GM19438 (cell line): ENCODE measurements around the gene XXYLT1.

Experiments used
- ATAC-seq: cut with Tn5 transposase; IDR thresholded peaks from one replicate; pipeline ENCODE4 v1.9.1; 2021; ENCODE audit warnings: low read depth; ENCODE audit not compliant: unreplicated experiment

XXYLT1 gene

DNA sequence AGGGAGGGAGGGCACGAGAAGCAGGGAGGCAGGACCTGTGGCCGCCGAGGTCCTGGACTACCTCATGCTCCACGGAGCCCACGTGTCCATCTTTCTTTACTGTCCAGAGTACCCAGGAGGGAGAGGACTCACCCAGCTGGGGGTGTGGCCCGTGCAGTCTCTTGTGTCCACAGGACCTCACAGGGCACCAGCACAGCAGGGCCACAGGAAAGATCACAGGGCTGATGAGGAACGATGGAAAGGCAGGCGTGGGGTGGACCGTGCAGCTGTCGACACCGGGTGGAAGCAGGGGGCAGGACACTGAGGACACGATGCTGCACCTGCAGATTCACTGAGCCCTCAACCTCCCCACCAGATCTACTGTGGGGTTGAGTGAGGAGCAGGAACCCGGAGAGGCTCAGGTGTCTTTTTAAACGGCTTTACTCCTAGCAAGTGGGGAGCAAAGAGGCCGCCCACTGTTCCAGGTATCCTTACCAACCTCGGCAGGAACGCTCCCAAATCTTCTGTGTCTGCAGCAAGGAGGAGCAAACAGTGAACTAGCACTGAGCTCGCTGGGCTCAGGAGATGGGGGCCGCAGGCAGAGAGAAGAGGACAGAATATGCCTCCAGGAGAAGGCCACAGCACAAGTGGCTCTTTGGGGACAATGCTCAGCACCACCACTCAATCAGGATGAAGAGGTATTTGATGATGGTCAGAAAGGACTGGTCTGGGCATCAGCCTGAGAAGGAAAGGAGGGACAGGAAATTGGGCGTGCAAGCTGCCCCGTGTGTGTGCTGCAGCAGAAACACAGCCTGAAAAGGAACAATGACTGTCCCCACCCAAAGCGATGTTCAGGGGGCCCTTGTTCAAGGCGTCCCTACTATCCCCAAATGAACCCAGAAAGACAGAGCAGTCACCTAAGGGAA, 198.8 kb downstream of the XXYLT1 start:
- ATAC-seq = no peak

DNA sequence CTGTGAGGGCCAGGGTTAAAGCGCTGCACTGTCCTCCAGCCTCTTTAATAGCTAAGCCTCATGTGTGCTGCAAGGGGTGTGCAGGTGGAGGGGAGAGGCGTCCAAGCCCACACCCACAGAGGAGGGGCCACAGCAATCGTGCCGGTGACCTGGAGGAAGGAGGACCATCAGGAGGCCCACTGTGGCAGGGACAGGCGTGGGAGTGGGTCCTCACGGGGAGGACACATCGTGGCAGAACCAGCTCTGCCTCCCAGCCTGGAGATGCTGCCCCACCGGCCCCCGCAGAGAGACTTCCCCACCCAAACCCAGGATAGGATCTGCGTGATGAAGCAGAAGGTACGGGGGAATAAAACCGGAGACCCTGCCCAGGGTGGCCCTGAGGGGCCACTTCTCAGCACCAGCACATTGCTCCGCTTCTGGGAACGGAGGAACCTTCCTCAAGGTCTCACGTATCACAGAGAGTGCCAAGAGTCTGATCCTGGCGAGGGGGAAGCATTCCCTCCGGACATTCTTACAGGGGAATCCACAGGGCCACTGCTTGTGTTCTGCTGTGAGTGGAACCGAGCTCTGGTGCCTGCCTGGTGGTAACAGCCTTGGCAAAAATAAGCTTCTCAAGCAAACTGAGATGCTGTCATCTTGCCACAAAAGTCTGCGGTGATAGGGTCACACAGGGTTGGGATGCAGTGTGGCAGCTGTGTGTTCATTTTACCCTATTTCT, 199.8 kb downstream of the XXYLT1 start:
- ATAC-seq = no peak

DNA sequence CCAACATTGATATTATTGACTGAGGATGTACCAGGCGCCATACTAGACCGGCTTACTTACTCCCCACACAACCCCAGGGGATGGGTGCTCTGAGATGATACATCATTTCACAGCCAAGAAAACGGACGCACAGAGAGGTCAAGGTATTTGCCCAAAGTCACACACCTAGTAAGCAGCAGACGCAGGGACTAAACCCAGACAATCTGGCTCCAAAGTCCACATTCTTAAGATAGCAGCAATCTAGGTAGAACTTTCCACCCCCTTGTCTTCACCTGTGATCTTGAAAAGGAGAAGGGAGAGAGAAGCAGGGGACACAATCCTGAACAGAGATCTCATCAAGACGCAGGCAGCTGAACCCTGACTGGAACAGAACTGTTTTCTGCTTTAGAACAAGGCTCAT, 200.6 kb downstream of the XXYLT1 start:
- ATAC-seq = no peak

DNA sequence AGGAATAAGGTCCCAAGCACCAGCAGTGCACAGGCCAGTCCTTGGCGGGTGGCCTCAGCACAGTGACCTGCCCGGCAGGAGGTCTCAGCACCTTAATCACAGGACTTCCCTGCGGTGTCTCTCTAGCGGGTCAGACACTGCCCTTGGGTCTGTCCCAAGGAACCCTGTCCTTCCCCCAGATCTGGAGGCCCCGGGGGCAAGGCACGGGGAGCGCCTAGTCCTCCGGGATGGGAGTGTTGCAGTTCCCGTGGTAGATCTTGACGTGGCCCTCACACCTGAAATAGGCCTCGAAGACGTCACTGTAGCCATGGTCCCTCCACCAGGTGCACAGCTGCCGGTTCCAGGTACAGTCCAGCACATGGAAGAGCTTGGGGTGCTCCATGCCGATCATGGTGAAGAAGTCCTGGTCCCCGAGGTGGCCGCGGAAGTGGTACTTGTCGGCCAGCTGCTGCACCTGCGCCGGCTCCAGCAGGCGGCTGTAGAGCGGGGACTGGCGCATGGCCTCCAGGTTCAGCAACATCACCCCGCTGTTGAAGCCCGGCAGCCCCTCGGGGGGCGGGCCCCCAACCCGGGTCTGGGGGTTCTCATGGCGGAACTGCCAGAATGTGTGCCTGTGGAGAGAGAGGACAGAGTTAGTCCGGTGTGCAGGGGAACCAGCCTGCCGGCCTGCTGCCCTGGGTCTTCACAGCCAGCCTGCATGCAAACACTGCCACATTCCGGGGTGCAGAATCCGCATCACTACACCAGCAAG, 201.3 kb downstream of the XXYLT1 start:
- no peak for ATAC-seq

DNA sequence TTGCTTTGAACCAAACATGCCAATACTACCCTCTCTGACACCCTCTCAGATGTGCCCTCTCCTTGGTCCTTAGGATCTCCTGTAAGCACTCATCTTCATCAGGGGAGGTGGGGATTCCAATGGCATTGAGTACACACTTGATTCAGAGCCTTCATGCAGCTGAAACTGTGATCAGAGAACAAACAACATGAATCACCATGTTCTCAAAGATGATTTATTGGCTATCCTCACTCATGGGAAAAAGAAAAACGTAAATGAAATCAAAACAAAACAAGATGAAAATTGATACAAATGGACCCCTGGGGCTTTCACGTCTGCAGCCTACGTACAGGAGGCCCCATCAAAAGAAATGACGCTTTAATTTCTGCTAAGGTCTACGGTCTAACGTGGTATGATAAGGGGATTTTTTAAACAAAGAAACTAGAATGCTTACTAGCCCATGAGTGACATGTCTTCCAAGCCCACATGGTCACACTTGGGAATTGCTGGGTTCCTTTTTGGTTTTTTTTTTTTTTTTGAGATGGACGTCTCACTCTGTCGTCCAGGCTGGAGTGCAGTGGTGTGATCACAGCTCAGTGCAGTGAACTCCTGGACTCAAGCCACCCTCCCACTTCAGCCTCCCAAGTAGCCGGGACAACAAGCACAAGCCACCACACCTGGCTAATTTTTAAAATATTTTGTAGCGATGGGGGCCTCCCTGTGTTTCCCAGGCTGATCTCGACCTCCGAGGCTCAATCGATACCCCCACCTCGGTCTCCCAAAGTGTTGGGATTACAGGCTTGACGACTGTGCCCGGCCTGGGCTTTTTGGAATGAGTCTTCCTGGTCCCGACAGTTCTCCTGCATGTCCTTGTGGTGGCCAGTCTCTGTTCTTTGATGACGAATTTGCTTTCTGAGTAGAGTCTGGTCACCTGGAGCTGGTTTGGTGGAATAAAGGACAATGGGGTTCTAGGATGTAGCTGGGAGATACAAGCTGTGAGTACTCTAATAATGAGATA, 202.6 kb downstream of the XXYLT1 start:
- ATAC-seq = no peak

DNA sequence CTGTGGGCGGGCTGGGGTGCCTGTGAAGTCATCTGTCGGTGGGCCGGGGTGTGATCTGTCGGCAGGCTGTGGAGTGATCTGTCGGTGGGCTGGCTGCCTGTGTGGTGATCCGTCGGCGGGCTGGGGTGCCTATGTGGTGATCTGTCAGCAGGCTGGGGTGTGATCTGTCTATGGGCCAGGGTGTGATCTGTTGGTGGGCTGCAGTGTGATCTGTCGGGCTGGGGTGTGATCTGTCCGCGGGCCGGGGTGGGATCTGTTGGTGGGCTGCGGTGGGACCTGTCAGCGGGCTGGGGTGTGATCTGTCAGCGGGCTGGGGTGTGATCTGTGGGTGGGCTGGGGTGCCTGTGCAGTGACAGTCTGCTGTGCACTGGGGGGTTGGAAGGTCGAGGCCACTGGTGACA, 204.5 kb downstream of the XXYLT1 start:
- no peak for ATAC-seq

DNA sequence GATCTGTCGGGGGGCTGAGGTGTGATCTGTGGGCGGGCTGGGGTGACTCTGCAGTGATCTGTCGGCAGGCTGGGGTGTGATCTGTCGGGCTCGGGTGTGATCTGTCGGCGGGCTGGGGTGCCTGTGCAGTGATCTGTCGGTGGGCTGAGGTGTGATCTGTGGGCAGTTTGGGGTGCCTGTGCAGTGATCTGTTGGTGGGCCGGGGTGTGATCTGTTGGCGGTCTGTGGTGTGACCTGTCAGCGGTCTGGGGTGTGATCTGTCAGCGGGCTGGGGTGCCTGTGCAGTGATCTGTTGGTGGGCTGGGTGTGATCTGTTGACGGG, 205.1 kb downstream of the XXYLT1 start:
- no peak for ATAC-seq

DNA sequence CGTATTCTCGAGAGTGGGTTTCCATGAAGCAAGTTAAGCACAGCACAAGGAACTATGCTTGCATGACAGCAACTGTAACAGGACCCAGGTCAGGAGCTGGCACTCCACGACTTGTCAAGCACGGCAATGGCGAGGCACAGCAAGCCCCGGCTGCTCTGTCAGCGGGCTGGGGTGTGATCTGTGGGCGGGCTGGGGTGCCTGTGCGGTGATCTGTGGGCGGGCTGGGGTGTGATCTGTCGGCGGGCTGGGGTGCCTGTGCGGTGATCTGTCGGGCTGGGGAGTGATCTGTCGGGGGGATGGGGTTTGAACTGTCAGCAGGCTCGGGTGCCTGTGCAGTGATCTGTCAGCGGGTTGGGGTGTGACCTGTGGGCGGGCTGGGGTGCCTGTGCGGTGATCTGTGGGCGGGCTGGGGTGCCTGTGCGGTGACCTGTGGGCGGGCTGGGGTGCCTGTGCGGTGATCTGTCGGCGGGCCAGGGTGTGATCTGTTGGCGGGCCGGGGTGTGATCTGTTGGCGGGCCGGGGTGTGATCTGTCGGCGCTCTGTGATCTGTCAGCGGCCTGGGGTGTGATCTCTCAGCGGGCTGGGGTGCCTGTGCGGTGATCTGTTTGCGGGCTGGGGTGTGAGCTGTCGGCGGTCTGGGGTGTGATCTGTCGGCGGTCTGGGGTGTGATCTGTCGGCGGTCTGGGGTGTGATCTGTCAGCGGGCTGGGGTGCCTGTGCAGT, 205.7 kb downstream of the XXYLT1 start:
- no peak for ATAC-seq

DNA sequence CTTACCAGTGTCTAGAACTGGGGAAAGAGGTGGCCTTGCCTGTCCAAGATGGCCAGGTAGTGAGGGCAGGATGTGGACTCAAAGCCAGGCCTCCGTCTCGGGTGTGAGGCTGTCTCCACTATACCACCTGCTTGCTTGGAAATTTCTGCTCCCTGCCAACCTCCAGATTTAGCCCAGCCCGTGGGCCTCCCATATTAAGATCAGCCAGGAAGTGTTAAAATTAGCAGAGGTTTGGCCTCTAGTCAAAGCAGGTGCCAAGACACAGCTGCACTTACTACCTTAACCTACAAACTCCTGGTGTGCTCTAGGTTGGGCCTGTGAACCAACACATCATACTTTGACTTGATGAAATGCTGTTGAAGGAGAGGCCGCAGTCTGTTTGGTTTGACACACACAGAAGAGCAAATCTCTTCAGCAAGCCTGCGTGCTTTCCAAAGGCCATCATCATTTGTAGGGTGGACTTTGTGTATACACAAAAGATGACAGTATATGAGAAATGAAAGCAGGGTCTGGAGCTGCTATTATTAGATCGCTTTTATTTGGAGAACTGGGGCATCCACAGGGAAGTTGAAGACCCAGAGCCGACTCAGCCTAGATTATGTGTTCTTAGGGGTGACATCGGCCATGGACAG, 206.5 kb downstream of the XXYLT1 start:
- no peak for ATAC-seq

DNA sequence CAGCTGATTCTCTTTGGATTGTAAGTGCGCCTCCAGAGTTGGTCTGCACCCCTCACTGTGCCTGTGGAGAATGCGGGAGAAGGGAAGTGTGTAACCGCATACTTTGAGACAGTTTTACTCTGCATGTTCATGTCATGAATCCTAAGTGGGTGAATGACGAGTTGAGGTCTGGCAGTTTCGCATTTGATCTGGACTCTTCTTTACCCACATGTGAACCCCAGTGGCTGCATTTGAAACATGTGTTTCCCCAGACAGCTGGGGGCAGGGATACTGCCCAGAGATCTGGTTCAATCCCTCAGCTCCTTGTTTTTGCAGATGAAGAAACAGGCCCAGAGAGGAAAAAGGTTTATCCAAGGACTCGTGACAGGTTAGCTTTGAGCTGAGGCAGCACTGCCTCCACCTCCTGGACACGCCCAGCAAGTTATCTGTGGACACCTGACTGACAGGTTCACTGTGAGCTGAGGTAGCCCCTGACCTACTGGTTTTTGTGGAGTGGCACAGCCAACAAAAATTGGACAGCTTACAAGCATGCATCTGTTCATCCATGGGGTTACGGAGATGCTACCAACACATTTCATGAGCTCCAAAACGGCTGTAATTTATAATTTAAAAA, 207.3 kb downstream of the XXYLT1 start:
- ATAC-seq = no peak

DNA sequence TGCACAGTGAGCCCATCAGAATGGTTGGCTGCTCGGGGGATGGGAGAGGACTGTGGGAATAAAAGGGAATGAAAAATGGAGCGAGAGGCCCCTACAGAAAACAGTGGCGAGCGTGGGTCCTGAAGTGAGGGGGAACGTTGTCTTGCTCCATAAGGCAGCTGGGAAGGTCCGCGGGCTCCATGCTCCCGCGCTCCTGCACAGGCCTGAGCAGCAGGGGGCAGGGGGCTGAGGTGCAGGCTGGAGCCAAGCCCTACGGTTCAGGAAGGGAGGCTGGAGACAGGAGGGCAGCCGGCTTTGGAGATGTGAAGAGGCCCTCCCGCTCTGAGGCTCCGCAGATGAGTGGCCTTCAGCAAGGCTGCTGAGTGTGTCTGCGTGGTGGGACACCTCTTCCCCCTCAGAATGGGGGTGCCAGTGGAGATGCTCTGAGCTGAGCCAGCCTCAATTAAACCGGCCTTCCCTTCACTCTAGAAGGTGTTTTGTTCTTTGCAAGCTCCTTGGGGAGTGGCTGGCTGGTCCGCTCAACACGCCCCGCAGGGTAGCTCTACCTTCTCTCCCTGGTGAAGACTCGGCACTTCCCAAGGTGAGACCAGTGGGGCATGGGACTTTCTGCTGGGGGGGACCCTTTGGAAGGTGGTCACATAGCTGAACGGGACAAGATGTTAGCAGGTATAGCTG, 208.0 kb downstream of the XXYLT1 start:
- ATAC-seq = no peak

DNA sequence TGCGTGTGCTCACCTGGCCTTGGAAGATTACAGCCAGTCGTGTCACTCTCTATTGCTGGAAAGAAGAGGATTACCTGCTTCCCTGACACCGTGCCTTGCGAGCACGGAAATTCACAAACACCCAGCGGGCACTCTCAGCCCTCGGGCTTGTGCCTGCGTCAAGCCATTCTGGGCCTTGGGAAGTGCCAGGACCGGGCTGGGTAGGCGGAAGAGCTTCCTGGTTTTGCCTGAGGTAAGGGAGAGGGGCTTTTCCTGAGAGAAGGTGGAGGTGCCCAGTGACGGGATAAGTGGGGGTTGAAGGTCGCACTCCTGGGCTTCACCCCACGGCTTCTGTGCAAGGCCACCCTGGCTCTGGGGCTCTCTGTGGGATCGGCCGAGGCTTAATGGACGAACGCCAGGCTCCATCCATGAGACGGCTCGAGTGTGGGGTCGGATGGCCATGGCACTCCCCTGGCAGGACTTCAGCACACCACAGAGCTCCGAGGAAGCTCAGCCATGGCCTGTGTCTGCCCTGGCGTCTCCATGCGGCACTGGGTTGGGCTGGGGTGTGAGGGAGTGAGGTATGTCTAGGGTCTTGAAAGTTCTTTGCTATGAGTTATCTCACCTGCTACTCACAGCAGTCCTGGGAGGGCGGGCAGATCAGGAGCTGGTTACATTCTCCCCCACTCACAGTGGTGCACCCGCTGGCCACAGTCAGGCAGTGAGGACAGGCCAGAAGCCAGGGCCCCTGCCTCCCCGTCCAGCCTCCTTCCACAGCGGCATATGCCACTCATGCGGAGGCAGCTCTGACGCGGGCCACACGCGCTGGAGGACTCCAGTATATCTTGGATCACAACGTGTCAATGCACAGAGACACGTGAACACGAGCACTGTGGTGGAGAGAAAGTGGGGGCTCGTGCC, 209.0 kb downstream of the XXYLT1 start:
- no peak for ATAC-seq

DNA sequence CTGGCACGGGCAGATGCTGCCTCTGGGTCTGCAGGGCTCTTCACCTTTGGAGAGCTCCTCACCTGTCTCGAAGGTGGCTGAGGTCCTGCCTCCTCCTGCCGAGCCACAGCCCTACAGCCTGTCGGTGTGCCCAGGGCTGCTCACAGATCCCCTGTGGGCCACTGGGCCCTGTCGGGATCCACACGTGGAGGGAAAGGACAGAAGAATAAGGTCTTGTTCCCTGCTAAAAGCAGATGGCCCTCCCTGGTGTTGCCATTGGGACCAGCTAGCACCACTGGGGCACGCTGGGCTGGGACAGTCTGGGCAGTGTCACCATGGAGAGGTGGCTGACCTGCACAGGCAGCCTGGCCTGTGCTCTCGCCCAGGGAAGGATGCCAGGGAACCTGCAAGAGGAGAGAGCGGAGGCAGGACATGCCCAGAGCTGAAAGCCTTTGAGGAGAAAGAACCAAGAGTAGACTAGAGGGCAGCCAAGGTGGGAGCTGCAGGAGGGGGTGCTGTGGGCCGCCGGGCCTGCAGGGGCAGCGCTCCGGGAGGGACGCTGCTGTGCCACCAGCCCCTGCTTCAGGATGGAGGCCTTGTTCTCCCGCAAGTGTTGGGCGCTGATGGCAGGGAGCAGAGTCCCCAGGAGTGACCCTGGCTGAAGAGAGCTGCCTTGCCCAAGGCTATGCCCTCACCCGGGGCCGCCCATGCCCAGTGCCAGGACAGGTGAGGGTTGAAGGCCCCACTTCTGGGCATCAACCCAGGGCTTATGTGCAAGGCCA, 210.2 kb downstream of the XXYLT1 start:
- no peak for ATAC-seq

DNA sequence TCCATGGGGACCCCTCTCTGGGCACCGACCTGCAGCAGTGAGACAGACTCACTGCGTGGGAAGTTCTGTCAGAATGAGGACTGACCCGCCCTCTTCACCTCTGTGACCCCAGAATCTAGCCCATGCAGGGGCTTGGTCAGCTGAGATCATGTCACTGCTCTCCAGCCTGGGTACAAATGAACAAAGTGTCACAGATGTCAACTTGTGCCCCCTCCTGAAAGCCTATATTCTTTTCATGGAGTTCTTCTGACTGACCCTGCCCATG, 210.8 kb downstream of the XXYLT1 start:
- ATAC-seq = no peak

DNA sequence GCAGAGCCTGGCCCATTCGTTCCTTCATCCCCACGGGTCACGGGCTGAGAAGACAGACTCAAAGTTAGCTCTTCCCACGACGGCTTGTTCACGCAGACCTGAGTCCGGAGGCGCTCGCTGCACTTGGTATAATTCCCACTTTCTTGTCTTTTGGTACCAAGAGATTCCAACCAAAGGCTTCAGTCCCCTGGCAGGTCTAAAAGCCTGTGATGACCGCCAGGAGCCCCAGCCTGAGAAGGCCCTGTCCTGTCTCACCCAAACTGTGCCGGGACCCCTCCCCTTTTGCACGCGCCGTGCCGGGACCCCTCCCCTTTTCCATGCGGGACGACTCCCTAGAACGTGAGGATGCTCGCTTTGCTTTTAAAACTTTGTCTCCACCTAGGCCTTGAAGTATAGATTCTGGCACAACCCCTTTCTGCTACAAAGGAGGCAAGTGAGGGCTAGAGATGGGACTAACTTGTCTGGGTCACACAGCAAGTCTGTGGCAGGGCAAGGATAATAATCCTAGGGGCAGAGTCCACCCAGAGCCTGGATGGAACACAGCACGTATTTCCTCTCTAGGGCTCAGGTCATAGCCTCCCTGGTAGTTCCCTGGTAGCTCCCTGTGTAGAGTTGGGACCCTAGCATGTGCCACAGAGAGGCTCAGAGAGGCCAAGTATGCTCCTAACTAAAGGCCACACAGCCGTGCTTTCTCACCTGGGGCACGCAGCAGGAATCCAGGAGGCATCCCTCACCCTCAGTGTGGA, 211.3 kb downstream of the XXYLT1 start:
- no peak for ATAC-seq

DNA sequence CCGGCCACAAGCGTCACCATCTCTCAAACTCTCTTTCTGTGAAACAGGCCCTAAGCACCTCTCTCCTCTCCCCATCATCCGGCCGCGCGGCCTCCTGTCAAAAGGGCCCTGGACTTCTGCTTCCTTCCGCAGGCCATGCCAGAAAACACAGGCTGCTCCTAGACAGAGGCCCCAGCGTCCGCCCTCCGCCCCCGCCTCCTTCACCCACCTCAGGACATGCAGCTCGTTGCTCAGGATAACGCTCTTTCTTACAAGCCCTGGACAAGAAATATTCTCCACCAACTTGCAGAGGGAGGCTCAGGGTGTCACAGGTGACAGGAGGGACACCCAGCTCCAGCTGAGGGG, 212.0 kb downstream of the XXYLT1 start:
- no peak for ATAC-seq
